ENCODE data around the gene GSTA4. TPM values are rescaled to one million over a fixed set of nuclear protein-coding genes. Genes with fewer than 3 reads are reported as not detected.

The GSTA4 gene
- total RNA-seq, 6 experiments from 2014 or later = 15.5 to 21.2 (median 19.7) TPM

DNA sequence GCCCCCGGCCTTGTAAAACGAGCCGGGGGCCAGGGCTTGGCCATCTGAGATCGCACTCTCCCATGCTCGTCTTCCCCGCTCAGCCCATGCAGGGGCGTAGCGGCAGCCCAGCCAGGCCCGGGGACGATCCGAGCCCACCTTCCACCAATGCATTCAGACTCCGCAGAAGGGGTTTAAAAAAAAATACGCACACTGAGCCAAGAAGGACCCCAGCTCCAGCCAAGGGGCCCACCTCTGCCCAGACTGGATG is 320 bp downstream of the GSTA4 start:
- Mint-ChIP-seq H3K9me3 (peaks cover 6% of the 10 kb centered on the region), H3K27ac (peak overlapping the region; percentile 98), H3K4me3 (peak overlapping the region; percentile 99), H3K4me1 (ENCODE audit: low read depth) (peaks cover 57% of the 10 kb centered on the region), H3K36me3 (ENCODE audit: low read depth) (peaks cover 15% of the 10 kb centered on the region), H3K27me3 (ENCODE audit: insufficient read depth) (peaks cover 10% of the 10 kb centered on the region)
- no peak for DNase-seq
- TF ChIP-seq, protein P1, sequence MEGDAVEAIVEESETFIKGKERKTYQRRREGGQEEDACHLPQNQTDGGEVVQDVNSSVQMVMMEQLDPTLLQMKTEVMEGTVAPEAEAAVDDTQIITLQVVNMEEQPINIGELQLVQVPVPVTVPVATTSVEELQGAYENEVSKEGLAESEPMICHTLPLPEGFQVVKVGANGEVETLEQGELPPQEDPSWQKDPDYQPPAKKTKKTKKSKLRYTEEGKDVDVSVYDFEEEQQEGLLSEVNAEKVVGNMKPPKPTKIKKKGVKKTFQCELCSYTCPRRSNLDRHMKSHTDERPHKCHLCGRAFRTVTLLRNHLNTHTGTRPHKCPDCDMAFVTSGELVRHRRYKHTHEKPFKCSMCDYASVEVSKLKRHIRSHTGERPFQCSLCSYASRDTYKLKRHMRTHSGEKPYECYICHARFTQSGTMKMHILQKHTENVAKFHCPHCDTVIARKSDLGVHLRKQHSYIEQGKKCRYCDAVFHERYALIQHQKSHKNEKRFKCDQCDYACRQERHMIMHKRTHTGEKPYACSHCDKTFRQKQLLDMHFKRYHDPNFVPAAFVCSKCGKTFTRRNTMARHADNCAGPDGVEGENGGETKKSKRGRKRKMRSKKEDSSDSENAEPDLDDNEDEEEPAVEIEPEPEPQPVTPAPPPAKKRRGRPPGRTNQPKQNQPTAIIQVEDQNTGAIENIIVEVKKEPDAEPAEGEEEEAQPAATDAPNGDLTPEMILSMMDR (IDR thresholded peaks at IDR 0.05) = no peak

DNA sequence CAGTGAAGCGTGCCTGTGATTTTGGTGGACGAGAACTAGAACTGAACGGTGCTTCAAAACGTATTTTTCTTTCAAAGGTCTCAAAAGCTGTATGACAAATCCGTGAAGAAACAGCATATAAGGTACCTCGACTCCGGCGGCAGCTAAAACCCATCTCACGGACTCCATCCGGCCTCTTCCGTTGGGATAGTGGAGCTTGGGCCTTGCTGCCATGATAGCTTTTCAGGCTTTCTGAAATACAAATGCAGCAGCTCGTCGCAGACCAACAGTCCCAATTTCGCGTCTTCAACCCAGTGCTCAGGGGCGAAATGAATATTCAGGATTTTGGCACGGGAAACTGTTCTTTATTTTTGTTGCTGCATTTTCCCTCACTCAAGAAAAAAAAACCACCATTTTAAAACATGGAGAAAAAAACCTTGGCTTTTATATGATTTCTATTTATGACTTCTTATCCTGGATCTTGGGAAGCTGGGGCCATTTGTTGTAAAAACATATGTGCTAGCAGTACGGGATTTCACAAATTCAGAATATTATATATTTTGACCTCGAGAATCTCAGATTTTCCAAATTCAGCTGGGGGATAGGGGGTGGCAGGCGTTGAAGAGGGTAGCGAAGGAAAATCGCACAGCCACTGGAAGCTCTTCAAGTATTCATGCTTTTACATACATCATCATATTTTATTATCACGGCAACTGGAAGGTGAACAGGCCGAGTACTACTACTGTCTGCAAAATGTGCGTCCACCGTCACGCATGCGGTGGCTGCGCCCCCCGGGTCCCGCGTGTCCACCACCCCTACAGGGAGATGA is 849 bp downstream of the GSTA4 start:
- DNase-seq = peak; percentile 16
- peak overlapping the region; percentile 99 for H3K4me3 Mint-ChIP-seq

DNA sequence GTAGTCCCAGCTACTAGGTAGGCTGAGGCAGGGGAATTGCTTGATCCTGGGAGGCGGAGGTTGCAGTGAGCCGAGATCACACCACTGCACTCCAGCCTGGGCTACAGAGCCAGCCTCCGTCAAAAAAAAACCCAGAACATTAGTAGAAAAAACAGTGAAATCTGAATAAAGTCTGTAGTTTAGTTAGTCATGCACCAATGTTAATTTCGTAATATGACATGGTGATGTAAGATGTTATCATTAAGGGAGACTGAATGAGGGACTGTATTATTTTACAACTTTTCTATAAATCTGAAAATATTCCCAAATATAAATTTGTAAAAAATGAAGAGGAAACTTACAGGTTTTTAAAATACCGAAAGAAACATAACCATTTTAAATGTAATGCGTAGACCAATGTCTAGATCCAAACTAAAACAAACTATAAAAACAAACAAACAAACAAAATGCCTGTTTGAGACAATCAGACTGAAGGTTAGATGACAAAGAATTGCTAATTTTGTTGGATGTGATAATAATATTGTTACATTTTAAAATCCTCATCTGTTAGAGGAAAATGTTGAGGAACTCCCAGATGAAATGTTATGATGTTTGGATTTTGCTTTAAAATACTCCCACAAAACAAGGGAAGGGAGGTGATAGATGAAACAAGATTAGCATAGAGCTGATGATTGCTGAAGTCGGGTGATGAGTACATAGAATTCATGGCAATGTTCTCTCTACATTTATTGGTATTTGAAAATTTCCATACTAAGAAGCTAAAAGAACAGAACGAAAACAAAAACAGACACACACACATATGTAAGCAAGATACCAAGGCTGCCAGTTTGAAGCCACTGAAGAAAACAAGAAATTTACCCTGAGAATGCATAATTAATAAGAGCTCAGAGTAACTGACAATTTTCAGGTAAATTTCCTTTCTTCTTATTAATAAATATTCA is 1.8 kb downstream of the GSTA4 start:
- peaks cover 6% of the 10 kb centered on the region for H3K9me3 Mint-ChIP-seq
- DNase-seq = peak; percentile 28
- H3K4me1 Mint-ChIP-seq (ENCODE audit: low read depth) = peaks cover 58% of the 10 kb centered on the region
- TF ChIP-seq, protein P1 (IDR thresholded peaks at IDR 0.05) = no peak
- H3K27me3 Mint-ChIP-seq (ENCODE audit: insufficient read depth) = peaks cover 10% of the 10 kb centered on the region
- H3K27ac Mint-ChIP-seq = peak overlapping the region; percentile 98
- peaks cover 24% of the 10 kb centered on the region for H3K36me3 Mint-ChIP-seq (ENCODE audit: low read depth)
- H3K4me3 Mint-ChIP-seq = peak overlapping the region; percentile 99

More for the DNA sequence above, 849 bp downstream of the GSTA4 start:
- Mint-ChIP-seq H3K27me3 (ENCODE audit: insufficient read depth) (peaks cover 10% of the 10 kb centered on the region), H3K4me1 (ENCODE audit: low read depth) (peaks cover 58% of the 10 kb centered on the region), H3K36me3 (ENCODE audit: low read depth) (peaks cover 18% of the 10 kb centered on the region), H3K27ac (peak overlapping the region; percentile 98), H3K9me3 (peaks cover 6% of the 10 kb centered on the region)
- TF ChIP-seq, protein P1 (IDR thresholded peaks at IDR 0.05) = no peak

DNA sequence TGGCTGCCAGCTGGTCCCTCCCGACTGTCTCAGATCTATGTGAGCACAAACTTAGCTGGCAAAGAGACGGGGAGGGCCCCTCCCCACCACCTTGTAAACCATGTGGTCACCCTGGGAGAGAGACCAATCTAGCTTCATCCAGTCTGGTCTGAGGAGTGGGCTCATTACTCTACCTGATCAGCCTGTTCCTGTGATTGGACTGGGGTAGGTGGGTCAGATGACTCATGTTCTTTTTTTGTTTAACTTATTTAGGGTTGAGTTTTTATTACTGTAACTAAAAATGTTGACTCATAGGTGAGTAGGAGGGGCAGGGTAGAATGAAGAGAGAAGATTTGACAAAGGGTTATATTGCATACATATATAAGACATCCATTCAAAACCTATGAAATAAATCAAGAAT is 4.7 kb downstream of the GSTA4 start:
- TF ChIP-seq, protein P1 (IDR thresholded peaks at IDR 0.05) = no peak
- H3K27ac Mint-ChIP-seq = peak overlapping the region; percentile 25
- peaks cover 44% of the 10 kb centered on the region for H3K4me1 Mint-ChIP-seq (ENCODE audit: low read depth)
- H3K9me3 Mint-ChIP-seq = peaks cover 2% of the 10 kb centered on the region
- peak; percentile 28 for DNase-seq
- no peak overlapping the region for H3K4me3 Mint-ChIP-seq
- peaks cover 6% of the 10 kb centered on the region for H3K27me3 Mint-ChIP-seq (ENCODE audit: insufficient read depth)
- H3K36me3 Mint-ChIP-seq (ENCODE audit: low read depth) = peaks cover 24% of the 10 kb centered on the region

DNA sequence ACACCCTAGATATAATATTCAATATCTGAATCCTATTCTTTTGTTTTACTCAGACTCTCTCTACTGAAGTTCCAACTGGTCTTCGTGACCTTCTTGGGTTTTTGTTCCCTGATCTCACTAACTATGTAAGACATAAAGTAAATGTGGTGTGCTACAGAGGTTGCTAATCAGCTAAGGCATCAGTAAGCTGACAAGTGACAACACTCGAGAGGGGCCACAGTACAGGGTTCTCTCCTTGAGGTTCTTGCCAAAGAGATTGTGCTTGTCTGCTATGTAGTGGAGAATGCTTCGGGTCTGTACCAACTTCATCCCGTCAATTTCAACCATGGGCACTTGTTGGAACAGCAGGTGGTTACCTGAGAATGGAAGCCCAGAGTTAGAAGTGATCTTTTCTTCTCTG is 9.9 kb downstream of the GSTA4 start:
- Mint-ChIP-seq H3K36me3 (ENCODE audit: low read depth) (peaks cover 45% of the 10 kb centered on the region), H3K4me1 (ENCODE audit: low read depth) (peaks cover 18% of the 10 kb centered on the region)

More for the DNA sequence above, 9.9 kb downstream of the GSTA4 start:
- Mint-ChIP-seq H3K4me3 (no peak overlapping the region), H3K27ac (no peak overlapping the region), H3K9me3 (no peaks in the 10 kb centered on the region), H3K27me3 (ENCODE audit: insufficient read depth) (no peaks in the 10 kb centered on the region)
- TF ChIP-seq, protein P1 (IDR thresholded peaks at IDR 0.05) = no peak
- DNase-seq = no peak

Measured in HFFc6 (cell line).